ENCODE results near the gene SYK.

- TF ChIP-seq TAF1 (IDR thresholded peaks at IDR 0.05; ENCODE audit: low read depth, low read length) (no peak), PAX5 (IDR thresholded peaks at IDR 0.05; ENCODE audit: insufficient read depth, low read length, severe bottlenecking) (no peak), POLR2AphosphoS5 (IDR thresholded peaks at IDR 0.05; ENCODE audit: low read depth, low read length) (no peak)
Observed at GRCh38 chr9:90772386-90772785, 29.2 kb upstream of the SYK start.

Data from GM12891 (cell line).